ENCODE results near the gene AFG1L.

GRCh38 chr6:108251252-108251651, 43.6 kb upstream of the AFG1L start:
- no peak for TF ChIP-seq CTCF (IDR thresholded peaks at IDR 0.05)
- no peak for TF ChIP-seq POLR2AphosphoS5 (IDR thresholded peaks at IDR 0.05)

Measured in stomach (tissue), 4 donors.